ENCODE data around the gene CHST8.

DNA sequence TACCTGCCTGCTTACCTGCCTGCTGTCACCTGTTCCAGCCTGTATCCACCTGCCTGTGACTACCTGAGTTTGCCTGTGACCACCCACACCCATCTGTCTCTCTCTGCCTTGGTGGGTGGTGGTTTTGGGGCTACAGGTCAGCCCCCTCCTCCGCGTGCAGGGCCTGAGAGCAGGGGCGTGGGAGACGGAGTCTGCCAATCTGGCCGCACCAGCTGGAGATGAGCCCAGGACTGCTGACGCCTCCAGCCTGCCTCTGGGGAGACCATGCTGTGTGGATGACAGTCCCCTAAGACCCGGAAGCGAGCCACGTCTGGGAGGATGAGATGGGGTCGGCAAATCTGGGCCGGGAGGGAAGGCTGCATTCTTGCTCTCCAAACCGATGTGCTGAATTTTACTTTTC, 159.0 kb downstream of the CHST8 start:
- TF ChIP-seq, protein P1, sequence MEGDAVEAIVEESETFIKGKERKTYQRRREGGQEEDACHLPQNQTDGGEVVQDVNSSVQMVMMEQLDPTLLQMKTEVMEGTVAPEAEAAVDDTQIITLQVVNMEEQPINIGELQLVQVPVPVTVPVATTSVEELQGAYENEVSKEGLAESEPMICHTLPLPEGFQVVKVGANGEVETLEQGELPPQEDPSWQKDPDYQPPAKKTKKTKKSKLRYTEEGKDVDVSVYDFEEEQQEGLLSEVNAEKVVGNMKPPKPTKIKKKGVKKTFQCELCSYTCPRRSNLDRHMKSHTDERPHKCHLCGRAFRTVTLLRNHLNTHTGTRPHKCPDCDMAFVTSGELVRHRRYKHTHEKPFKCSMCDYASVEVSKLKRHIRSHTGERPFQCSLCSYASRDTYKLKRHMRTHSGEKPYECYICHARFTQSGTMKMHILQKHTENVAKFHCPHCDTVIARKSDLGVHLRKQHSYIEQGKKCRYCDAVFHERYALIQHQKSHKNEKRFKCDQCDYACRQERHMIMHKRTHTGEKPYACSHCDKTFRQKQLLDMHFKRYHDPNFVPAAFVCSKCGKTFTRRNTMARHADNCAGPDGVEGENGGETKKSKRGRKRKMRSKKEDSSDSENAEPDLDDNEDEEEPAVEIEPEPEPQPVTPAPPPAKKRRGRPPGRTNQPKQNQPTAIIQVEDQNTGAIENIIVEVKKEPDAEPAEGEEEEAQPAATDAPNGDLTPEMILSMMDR (IDR thresholded peaks at IDR 0.05; ENCODE audit: low read depth, low read length, poor library complexity, severe bottlenecking), result no peak
- TF ChIP-seq EZH2phosphoT487 (IDR thresholded peaks at IDR 0.05; ENCODE audit: borderline replicate concordance, low read length), result no peak

Data from DOHH2 (cell line).